Activated CD4-positive, alpha-beta T cell treated with anti-CD3 and anti-CD28 coated beads, Interleukin-2, amount 10 ng/mL, durations not matched to agents 7 days and 5 days (primary cell): ENCODE results near the gene TLCD4. TPM values are rescaled to one million over a fixed set of nuclear protein-coding genes. Genes with fewer than 3 reads are reported as not detected.
"Not testable (repeated sequence)": the region's sequence is repeated elsewhere in the genome, so short reads cannot be mapped to it uniquely, and the experiment has no call there.

Experiments used
- CTCF ChIA-PET: fragments of 350-600 bp; sonication (Branson Sonifier 250); formaldehyde crosslinking; loops from one replicate; lab custom pipeline; 2021; ENCODE audit warnings: antibody characterized with exemption; lab: Charles Lee
- POLR2A ChIA-PET: fragments of 350-600 bp; sonication (Branson Sonifier 250); formaldehyde crosslinking; loops from one replicate; lab custom pipeline; 2021; ENCODE audit warnings: antibody characterized with exemption; lab: Charles Lee
- DNase-seq: peaks from one replicate; pipeline ENCODE4 v3.0.0-alpha.2; 2020
- H3K27ac Mint-ChIP-seq: one replicate; pipeline ENCODE4 v1.8.0; 2021; ENCODE audit warnings: mild to moderate bottlenecking, moderate library complexity, mixed read lengths
- H3K27me3 Mint-ChIP-seq: one replicate; pipeline ENCODE4 v1.8.0; 2021; ENCODE audit warnings: mixed read lengths
- H3K36me3 Mint-ChIP-seq: one replicate; pipeline ENCODE4 v1.8.0; 2021; ENCODE audit warnings: low read depth, mixed read lengths
- H3K4me1 Mint-ChIP-seq: one replicate; pipeline ENCODE4 v1.8.0; 2021; ENCODE audit warnings: mixed read lengths
- H3K4me3 Mint-ChIP-seq: one replicate; pipeline ENCODE4 v1.8.0; 2021; ENCODE audit warnings: mild to moderate bottlenecking, moderate library complexity, mixed read lengths
- H3K9me3 Mint-ChIP-seq: one replicate; pipeline ENCODE4 v1.8.0; 2021; ENCODE audit warnings: mixed read lengths
- total RNA-seq, 2 experiments: library from RNA; stranded (reverse); gene quantifications; one replicate each; pipeline ENCODE4 v1.2.3, GENCODE V29; 2021

TLCD4 gene
- total RNA-seq, 2 experiments from 2014 or later = 0.04 TPM; not detected in 1

GRCh38 chr1:95132762-95133161 is 15.6 kb downstream of the TLCD4 start:
- Mint-ChIP-seq H3K4me1 (no peaks in the 10 kb centered on the region), H3K9me3 (no peaks in the 10 kb centered on the region), H3K27ac (no peak overlapping the region), H3K36me3 (no peaks in the 10 kb centered on the region), H3K4me3 (no peak overlapping the region), H3K27me3 (peaks cover 6% of the 10 kb centered on the region)
- DNase-seq = no peak
- CTCF ChIA-PET = no interaction called here
- POLR2A ChIA-PET = no interaction called here

GRCh38 chr1:95133687-95134086 is 16.5 kb downstream of the TLCD4 start:
- Mint-ChIP-seq H3K27me3 (peaks cover 6% of the 10 kb centered on the region), H3K4me1 (no peaks in the 10 kb centered on the region), H3K27ac (no peak overlapping the region), H3K36me3 (no peaks in the 10 kb centered on the region), H3K4me3 (no peak overlapping the region), H3K9me3 (no peaks in the 10 kb centered on the region)
- ChIA-PET CTCF (no interaction called here), POLR2A (no interaction called here)
- DNase-seq = no peak

GRCh38 chr1:95138223-95138622 is 21.1 kb downstream of the TLCD4 start:
- H3K27ac Mint-ChIP-seq = no peak overlapping the region
- peaks cover 4% of the 10 kb centered on the region for H3K27me3 Mint-ChIP-seq
- DNase-seq = no peak
- H3K9me3 Mint-ChIP-seq = no peaks in the 10 kb centered on the region
- CTCF ChIA-PET = no interaction called here
- POLR2A ChIA-PET = no interaction called here
- H3K4me1 Mint-ChIP-seq = no peaks in the 10 kb centered on the region
- no peaks in the 10 kb centered on the region for H3K36me3 Mint-ChIP-seq
- H3K4me3 Mint-ChIP-seq = no peak overlapping the region

- Mint-ChIP-seq H3K4me3 (no peak overlapping the region), H3K9me3 (no peaks in the 10 kb centered on the region), H3K4me1 (no peaks in the 10 kb centered on the region), H3K27ac (no peak overlapping the region), H3K27me3 (peaks cover 4% of the 10 kb centered on the region), H3K36me3 (no peaks in the 10 kb centered on the region)
- CTCF ChIA-PET = interaction anchor here (0.5 kb wide), 1 partner anchor 13 kb away, joined by 3 read pairs; no protein-coding TSS in a partner anchor
- POLR2A ChIA-PET = no interaction called here
- DNase-seq = no peak
Measured at GRCh38 chr1:95139039-95139438, 21.9 kb downstream of the TLCD4 start.

GRCh38 chr1:95140791-95141190 is 23.6 kb downstream of the TLCD4 start:
- POLR2A ChIA-PET = no interaction called here
- Mint-ChIP-seq H3K27ac (no peak overlapping the region), H3K36me3 (no peaks in the 10 kb centered on the region), H3K9me3 (no peaks in the 10 kb centered on the region), H3K27me3 (peaks cover 4% of the 10 kb centered on the region), H3K4me1 (no peaks in the 10 kb centered on the region), H3K4me3 (no peak overlapping the region)
- DNase-seq = no peak
- CTCF ChIA-PET = interaction anchor here (1.4 kb wide), 1 partner anchor 25 kb away, joined by 3 read pairs; no protein-coding TSS in a partner anchor

- no peak overlapping the region for H3K27ac Mint-ChIP-seq
- POLR2A ChIA-PET = no interaction called here
- CTCF ChIA-PET = interaction anchor here (0.7 kb wide), 1 partner anchor 11 kb away, joined by 3 read pairs; no protein-coding TSS in a partner anchor
- no peak for DNase-seq
- H3K27me3 Mint-ChIP-seq = no peaks in the 10 kb centered on the region
- H3K4me1 Mint-ChIP-seq = no peaks in the 10 kb centered on the region
- H3K9me3 Mint-ChIP-seq = no peaks in the 10 kb centered on the region
- H3K36me3 Mint-ChIP-seq = no peaks in the 10 kb centered on the region
- H3K4me3 Mint-ChIP-seq = no peak overlapping the region
Measured at GRCh38 chr1:95145493-95145892, 28.3 kb downstream of the TLCD4 start.

GRCh38 chr1:95146637-95147036 is 29.5 kb downstream of the TLCD4 start:
- ChIA-PET POLR2A (no interaction called here), CTCF (no interaction called here)
- no peak overlapping the region for H3K27ac Mint-ChIP-seq

GRCh38 chr1:95154096-95154495 is 36.9 kb downstream of the TLCD4 start:
- Mint-ChIP-seq H3K4me3 (no peak overlapping the region), H3K9me3 (no peaks in the 10 kb centered on the region), H3K27me3 (peaks cover 11% of the 10 kb centered on the region), H3K4me1 (no peaks in the 10 kb centered on the region), H3K27ac (no peak overlapping the region), H3K36me3 (no peaks in the 10 kb centered on the region)
- no peak for DNase-seq
- ChIA-PET CTCF (no interaction called here), POLR2A (no interaction called here)

More at GRCh38 chr1:95146637-95147036, 29.5 kb downstream of the TLCD4 start:
- no peak overlapping the region for H3K4me3 Mint-ChIP-seq
- no peaks in the 10 kb centered on the region for H3K4me1 Mint-ChIP-seq
- no peak for DNase-seq
- peaks cover 3% of the 10 kb centered on the region for H3K27me3 Mint-ChIP-seq
- no peaks in the 10 kb centered on the region for H3K9me3 Mint-ChIP-seq
- H3K36me3 Mint-ChIP-seq = no peaks in the 10 kb centered on the region

GRCh38 chr1:95165569-95165968 is 48.4 kb downstream of the TLCD4 start:
- H3K36me3 Mint-ChIP-seq, H3K27me3 Mint-ChIP-seq, POLR2A ChIA-PET, DNase-seq, H3K4me1 Mint-ChIP-seq, H3K27ac Mint-ChIP-seq, H3K4me3 Mint-ChIP-seq, CTCF ChIA-PET: not testable (repeated sequence)
- H3K9me3 Mint-ChIP-seq = peaks cover 11% of the 10 kb centered on the region

Other genes with a start within 250 kb of the TLCD4 start
- gene CNN3, start 190.2 kb upstream of the TLCD4 start, total RNA-seq = 1 to 10 TPM in 1 of 2 experiments, under 1 TPM in 1; 0.92 to 1.2 TPM
- gene ALG14, start 44.4 kb upstream of the TLCD4 start, total RNA-seq = 1 to 10 TPM; 2.3 to 3.4 TPM
- 10 to 100 TPM; 12.9 to 14.2 TPM for gene RWDD3, start 116.9 kb downstream of the TLCD4 start, total RNA-seq